Activated T-helper 1 cell treated with Interleukin-2 at 50 U/mL for 16 hours (primary cell): ENCODE data around the gene GALNT13.

Experiments
- DNase-seq: peaks from one replicate; pipeline ENCODE4 v3.0.0-alpha.2; 2020; ENCODE audit warnings: low read depth

Gene GALNT13

DNA sequence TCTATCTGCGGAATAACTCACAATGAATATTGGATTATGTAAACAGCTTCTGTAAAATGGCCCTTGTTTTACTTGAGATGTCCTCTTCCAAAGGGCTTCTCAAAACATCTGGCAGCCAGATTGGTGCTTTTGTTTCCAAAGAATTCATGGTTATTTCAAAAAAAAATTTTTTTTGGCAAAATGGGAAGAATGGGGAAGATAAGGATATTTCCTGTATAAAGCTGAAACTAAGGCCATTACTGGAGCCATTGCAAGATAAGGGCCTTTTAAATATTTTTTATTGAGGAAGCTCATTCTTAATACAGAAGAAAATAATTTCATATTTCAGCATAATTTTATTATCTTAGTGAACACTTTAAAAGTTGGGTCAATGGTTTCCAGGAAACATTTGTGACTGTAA lies 259.1 kb downstream of the GALNT13 start:
- no peak for DNase-seq

GRCh38 chr2:154132827-154133226 lies 261.1 kb downstream of the GALNT13 start:
- no peak for DNase-seq

DNA sequence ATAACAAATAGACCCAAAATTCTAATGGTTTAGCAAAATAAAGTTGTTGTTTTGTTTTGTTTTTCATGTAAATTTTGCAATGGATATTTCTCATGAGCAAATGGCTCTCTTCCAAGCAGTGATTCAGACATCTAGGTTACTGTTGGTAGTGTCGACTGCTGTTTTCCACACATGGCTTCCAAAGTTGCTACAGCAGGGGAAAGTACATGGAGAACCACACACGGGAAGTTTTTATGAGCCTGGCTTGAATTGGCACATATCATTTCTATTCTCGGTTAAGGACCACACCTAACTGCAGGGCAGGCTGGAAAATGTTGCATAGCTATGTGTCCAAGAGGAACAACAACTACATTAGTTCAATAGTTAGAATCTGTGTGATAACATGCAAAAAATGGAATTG lies 262.1 kb downstream of the GALNT13 start:
- no peak for DNase-seq

DNA sequence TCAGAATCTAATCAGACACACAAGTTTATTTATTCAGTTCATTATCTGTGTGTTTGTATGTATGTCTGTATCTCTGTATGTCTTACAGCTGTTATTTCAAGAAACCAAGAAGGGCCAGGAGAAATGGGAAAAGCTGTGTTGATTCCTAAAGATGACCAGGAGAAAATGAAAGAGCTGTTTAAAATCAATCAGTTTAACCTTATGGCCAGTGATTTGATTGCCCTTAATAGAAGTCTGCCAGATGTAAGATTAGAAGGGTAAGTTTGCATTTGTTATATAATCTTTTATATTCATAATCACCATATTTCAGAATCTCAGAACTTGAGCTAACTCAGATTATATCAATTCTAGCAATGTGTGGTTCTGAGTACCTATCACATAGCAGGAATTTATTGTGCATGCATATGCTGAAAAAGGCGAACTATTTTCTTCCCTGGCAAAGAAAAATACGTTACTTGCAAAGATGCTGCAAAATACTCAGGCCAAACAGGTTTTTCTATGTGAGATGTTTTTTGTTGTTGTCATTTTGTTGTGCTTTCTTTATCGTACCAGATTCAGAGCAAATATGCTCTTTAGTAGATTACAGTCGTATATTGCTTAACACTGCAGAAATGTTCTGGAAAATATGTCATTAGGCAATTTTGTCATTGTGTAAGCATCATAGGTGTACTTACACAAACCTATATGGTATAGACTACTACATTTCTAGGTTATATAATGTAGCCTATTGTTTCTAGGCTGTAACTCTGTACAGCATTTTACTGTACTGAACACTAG lies 268.7 kb downstream of the GALNT13 start:
- DNase-seq: no peak

DNA sequence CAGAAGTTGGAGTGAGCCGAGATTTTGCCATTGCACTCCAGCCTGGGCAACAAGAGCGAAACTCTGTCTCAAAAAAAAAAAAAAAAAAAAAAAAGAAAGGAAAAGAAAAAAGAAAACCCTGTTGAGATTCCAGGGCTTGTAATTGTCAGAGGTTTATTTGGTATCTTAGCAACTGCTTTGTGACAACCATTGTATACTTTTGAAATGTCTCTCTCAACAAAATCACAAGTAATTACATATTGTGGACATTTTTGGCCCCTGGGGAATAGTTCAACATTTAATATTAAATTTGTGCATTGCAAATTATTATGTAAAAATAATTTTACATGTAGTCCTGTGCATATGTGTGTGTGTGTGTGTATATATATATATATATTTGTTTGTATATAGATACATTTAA lies 270.8 kb downstream of the GALNT13 start:
- no peak for DNase-seq

- no peak for DNase-seq
Measured at GRCh38 chr2:154143105-154143504, 271.4 kb downstream of the GALNT13 start.

DNA sequence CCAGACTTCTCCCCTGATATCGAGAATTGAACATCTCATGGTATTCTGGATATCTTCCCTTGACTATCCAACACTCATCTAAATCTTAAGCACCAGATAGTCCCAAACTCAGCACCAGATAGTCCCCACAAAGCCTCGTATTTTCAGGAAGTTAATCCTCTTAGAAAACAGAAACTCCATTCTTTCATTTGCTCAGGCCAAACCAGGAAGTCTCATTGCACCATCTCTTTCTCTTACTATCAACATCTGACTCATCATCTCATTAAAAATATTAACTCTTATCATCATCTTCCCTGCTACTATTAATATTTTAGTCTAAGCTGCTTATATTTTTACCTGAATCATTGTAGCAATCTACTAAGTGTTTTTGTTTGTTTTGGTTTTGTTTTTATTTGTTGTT lies 286.4 kb downstream of the GALNT13 start:
- DNase-seq: no peak

GRCh38 chr2:154161286-154161685 lies 289.6 kb downstream of the GALNT13 start:
- no peak for DNase-seq

DNA sequence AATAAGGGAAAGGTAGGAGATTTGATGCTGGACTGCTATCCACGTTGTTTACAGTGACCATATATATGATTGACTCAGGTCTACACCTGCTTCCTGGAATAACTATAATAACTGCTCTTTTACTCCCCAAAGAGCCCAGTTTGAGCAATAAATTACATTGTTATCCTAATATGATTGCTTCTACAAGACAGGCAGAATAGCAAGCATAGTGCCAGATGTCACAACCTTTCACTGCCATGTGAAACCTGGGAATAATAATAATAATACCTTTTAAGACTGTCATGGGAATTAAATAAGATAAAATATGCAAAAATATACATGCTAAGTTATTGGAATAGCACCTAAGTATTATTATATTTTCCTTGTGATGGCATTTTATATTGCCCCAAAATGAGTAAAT lies 298.7 kb downstream of the GALNT13 start:
- DNase-seq: no peak

GRCh38 chr2:154173164-154173563 lies 301.4 kb downstream of the GALNT13 start:
- DNase-seq: no peak

GRCh38 chr2:154173919-154174318 lies 302.2 kb downstream of the GALNT13 start:
- no peak for DNase-seq

DNA sequence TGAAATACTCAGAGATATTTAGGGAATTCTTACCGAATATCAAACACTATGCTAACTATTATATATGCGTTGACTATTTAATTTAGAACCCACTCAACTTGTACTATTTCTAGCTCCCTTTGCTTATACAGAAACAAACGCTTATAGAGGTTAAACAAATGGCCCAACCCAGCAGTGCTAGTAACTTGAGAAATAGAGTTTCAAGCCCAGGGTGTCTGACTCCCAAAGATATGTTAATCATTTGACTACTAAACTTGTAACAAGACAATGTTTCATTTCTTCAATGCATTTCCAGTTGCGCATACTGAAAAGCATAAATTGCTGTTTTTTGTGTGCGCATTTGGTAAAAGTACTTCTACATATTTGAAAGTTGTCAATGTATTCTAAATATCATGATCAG lies 310.3 kb downstream of the GALNT13 start:
- no peak for DNase-seq

GRCh38 chr2:154187948-154188347 lies 316.2 kb downstream of the GALNT13 start:
- no peak for DNase-seq

GRCh38 chr2:154189953-154190352 lies 318.2 kb downstream of the GALNT13 start:
- DNase-seq: no peak

- no peak for DNase-seq
Measured at GRCh38 chr2:154193246-154193645, 321.5 kb downstream of the GALNT13 start.

DNA sequence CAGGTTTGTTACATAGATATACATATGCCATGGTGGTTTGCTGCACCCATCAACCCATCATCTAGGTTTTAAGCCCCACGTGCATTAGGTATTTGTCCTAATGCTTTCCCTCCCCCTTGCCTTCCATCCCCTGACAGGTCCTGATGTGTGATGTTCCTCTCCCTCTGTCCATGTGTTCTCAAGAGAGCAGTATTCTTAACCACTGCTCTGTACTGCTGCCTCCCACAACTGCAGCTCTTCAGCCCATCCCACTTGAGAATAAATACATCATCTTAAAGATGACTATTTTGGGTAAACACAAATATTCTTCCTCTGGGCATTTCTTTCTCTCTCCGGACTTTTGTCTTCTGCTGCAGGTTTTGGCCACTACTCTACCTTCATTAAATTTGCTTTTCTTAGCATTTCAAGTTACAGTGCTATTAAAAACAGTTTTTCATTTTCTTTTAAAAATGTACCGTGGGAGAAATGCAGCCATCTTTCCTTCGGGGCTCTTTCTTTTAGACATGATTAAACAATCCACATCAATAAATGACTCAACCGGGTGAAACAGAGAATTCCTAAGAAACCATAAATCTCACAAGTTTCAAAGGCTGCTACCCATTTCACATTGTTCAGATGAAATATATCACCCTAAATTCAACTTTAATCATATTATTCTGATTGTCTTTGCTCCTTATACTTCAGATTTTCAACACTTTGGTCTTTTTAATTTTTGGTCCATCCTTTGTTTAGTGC lies 323.4 kb downstream of the GALNT13 start:
- DNase-seq: no peak

GRCh38 chr2:154195644-154196195 lies 324.0 kb downstream of the GALNT13 start:
- no peak for DNase-seq

DNA sequence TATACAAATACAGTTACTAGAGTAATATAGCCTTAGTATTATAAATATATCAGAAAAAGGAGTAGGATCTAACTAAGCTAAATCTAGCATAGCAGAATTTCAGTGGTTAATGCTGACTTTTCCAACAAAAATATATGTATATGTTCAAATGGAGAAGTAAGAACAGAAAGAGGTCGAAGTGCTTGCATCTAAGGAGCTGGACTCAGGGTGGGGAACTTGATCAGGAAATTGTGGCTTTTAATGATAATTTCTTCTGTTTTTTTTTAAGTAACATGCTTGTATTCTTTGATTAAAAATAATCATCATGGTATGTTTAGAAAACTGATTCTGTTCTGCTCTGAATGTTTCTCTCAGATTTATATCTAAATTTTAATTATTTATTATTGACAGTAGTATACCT lies 327.1 kb downstream of the GALNT13 start:
- no peak for DNase-seq

DNA sequence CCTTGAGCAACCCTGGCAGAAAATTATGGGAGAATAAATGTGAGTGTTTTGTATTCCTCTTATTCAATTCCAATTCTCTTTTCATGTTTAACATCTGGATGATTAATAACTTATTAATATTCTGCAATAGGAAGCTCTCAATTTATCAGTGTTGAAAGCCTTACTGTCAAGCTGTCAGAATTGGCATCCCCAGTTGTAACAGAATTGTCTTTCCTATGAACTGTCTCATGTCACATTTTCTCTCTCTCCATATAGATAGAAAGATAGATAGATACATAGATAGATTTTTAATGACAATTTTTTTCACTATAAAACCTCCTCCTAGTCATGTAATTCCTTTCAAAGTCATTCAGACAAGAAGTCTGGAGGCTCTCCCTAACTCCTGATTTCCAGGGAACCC lies 331.5 kb downstream of the GALNT13 start:
- DNase-seq: no peak

- DNase-seq: no peak
Measured at GRCh38 chr2:154203902-154204301, 332.2 kb downstream of the GALNT13 start.

DNA sequence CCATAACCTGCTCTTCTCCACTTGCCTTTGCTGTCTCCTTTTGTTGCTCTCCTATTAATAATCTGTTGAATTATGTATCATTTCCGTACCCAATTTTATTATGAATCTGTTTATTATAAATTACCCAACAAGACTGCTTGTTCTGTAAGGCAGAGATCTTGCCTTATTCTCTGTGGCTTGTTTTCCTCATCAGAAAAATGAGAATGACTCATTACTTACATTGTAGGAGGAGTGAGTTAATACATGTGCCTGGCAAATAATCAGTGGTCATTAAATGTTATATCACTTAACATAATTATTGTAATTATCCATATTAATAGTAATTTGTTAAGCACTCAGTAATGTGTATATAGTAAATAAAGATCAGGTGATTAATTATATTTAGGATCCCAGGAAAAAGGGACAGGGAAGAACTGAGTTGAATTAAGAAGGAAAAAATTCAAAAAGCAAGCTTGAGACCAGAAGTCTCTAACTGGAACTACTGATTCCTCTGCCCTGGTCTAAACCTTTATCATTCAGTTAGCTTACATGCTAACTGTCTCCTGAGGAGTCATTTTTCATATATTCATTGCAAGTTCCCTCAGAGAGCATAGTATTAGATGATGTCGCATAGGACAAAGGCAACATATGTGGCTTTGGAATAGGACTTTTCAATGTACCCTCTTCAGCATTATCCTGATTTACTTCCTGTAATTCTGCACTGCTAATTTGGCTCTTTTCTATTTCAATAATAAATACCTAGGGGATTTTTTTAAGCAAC lies 335.7 kb downstream of the GALNT13 start:
- no peak for DNase-seq

DNA sequence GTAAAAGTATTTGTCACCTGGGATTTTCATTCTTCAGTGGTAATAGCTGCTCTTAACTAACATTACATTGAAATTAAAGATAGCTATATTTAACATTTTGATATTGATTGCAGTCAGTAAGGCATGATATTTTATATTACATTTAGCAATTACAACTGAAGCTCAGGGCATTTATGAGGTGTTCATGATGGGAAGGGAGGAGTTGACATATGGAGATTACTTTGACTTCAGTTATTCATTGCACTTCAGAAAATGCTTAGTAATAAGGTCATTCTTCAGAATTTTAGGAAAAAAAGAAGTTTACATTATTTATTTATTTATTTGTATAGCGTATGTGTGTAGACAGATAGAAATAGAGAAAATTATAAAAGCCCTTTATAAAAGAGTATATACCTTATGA lies 352.0 kb downstream of the GALNT13 start:
- no peak for DNase-seq

- no peak for DNase-seq
Measured at GRCh38 chr2:154226931-154227330, 355.2 kb downstream of the GALNT13 start.
